Fibroblast of skin of left quadriceps (primary cell): ENCODE results near the gene TRIM67.
A peak's percentile ranks its signal among the peaks of the same experiment; 100 is the strongest.
"Not testable (repeated sequence)": the region's sequence is repeated elsewhere in the genome, so short reads cannot be mapped to it uniquely, and the experiment has no call there.

Experiments
- DNase-seq, 2 experiments: peaks; one replicate each; pipeline ENCODE4 v3.0.0-alpha.2; 2013; ENCODE audit warnings: low read depth in 2 of 2

TRIM67 gene

GRCh38 chr1:231203259-231204057 is 41.6 kb downstream of the TRIM67 start:
- no peak for DNase-seq

DNA sequence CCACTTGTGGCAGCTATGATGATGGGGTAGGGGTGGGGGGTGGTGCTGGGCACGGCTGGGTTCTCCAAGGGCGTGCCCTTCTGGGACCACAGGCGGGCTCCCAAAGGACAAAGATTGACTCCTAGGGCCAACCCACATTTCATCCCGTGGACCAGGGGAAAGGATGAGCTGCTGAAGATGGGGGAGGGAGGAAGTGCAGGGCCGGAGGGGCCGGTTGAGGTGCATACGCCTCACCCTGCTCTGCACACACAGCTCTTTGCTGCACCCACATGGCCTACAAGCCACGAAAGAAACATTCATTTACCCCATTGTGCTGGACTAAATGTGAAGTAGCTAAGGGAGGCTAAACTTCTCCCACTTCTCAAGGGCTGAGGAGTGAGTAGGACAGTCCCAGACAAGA is 45.0 kb downstream of the TRIM67 start:
- no peak for DNase-seq

- DNase-seq = no peak
These were observed 45.6 kb downstream of the TRIM67 start for GRCh38 chr1:231207437-231207836.

DNA sequence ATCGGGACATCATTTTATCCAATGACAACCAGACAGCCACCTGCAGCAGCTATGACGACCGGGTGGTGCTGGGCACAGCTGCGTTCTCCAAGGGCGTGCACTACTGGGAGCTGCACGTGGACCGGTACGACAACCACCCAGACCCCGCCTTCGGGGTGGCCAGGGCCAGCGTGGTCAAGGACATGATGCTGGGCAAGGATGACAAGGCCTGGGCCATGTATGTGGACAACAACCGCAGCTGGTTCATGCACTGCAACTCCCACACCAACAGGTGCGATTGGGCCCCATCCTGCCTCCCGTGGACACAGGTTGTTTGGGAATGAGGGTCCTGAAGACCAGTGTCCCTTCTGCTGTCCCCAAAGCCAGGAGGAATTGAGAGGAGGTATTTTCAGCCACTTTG is 47.1 kb downstream of the TRIM67 start:
- DNase-seq = no peak

GRCh38 chr1:231209531-231209930 is 47.7 kb downstream of the TRIM67 start:
- DNase-seq = no peak

DNA sequence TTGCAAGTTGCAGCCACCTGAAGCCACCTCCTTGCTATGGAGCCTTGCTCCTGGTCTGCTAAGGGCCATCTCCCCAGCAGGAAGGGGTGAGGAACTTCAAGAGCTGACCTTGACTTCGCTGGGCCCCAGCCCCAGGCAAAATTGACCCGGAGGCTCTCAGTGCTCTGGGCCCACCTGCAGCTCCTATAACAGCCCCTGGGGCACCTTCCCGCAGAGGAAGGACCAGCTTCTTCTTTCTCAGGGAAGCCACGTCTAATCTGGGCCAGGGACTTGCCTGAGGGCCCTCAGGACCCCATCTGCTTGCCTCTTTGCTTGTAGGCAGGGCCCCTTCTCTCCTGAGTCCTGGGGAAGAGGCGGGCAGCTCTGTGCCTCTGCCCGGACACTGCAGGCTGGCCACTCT is 48.3 kb downstream of the TRIM67 start:
- no peak for DNase-seq

DNA sequence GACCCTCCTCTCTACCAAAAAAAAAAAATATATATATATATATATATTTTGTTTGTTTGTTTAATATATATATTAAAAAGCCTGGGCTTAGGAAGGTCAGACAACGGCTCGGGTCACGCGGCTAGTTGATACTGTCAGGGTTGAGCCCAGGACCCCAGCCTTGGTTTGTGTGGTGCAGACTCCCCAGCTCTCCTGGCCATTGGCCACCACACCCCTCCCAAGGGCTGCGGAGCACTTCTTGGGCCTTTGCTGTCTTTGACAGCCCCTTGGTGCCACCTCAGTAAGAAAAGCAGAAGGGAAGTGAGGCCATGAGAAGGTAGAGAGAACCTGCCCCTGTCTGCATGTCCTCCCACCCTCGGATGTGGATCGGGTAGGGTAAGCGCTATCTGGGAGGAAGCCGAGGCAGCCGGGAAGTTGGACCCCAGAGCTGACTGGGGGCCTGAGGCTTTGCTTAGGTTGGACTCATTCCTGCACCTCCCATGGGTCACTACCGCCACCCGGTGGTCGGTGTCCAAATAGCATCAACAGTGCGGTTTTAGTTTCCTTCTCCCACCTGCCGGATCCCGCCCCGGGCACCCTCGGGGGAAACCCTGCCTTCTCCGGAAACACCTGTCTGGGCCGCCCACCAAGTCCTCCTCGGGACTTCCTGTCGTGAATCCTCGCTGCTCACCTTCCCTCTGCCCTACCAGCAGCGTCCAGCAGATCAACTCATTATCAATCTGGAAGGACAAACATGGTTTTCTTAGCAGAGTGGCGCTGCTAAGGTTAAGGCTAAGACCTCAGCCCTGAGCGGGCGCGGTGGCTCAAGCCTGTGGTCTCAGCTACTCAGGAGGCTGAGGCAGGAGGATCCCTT is 49.4 kb downstream of the TRIM67 start:
- DNase-seq = peak; percentile 11 to 37

DNA sequence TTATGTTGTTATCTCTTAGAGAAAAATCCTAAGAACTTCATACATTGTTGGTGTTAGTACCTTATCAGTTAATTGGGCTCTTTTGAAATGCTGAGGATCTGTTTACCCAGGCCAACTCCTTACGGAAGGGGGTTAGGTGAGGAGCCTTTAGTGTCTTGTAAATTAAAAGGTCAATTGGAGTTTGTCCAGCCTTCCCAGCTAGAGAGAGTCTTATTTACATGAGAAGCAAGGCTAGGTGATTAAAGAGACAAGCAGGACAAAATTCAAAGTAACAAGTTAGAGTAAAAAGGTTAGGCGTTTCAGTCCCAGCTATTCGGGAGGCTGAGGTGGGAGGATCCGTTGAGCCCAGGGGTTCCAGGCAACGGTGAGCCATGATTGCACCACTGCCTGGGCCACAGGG is 50.4 kb downstream of the TRIM67 start:
- not testable (repeated sequence) for DNase-seq

DNA sequence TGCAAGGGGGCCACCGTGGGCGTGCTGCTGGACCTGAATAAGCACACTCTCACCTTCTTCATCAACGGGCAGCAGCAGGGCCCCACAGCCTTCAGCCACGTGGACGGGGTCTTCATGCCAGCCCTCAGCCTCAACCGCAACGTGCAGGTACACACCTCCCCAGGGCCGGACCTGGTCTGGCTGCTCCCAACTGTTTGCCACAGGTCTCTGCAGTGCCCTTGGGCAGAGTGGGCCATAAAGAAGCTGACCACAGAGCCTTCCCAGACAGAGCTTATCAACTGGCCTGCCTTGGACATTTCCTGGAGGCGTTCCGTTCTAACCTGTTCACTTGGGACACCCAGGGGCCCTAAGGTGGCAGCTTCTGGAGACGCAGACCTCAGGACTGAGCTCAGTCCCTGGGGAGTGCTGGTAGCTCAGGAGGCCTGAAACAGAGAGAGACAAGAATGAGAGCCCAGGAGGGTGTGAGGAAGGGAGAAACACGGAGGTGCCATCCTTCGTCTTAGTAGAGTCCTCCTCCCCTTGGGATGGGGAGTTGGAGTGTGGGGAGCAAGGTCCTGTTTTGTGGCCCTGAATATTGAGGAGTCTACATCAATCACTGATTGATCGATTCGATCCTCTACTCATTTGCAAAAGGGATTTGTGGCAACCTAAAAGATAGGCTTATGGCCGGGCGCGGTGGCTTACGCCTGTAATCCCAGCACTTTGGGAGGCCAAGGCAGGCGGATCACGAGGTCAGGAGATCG is 52.1 kb downstream of the TRIM67 start:
- no peak for DNase-seq

DNA sequence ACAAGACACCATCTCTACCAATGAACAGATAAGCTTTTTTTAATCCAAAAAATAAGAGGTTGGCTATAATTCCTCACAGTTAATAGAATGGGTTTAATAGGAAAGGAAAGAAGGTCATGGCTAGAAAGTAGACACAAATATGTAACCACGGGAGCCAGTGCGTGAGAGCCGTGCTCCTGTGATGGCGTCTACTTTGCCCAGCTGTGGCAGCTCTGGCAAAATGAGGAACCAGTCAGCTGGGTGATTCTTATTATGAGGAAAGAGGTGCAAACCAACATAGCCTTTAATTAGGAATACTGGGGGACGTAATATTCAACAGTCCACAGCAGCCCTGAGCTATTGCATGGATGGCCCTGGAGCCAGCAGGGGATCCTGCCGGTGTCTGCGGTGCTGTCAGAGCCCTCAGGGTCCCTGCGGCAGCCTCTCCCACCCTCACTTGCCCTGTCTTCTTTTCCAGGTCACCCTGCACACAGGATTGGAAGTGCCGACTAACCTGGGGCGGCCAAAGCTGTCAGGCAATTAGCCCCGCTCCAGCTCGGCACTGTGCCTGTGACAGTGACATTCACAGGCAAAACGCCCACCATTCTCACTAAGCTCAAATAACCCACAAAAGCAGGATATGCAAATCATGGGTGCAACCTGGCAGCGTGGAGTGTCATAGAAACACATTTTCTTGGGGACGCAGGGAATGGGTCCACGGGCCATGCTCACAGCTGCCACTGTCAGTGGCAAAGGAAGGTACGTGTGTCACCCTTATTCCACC is 53.2 kb downstream of the TRIM67 start:
- no peak for DNase-seq

- DNase-seq = no peak
These were observed 54.0 kb downstream of the TRIM67 start for GRCh38 chr1:231215681-231216385.

DNA sequence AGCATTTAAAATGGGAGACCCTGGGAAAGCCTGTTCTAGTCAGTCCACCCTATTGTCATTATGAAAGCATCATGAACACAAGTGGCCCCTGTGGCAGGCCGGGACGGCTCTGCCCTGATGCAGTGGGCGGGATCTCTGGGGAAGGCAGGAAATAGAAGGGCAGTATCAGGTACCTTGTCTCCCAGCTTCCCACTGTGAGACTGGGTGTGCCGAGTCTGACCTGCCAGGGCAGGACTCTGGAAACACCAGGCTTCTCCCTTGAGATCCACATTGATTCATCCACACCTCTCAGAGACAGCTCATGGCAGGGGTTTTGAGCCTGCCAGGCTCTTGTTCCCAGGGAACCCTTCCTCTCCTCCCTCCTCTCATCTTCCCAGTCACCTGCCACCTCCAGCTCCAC is 54.6 kb downstream of the TRIM67 start:
- no peak for DNase-seq

DNA sequence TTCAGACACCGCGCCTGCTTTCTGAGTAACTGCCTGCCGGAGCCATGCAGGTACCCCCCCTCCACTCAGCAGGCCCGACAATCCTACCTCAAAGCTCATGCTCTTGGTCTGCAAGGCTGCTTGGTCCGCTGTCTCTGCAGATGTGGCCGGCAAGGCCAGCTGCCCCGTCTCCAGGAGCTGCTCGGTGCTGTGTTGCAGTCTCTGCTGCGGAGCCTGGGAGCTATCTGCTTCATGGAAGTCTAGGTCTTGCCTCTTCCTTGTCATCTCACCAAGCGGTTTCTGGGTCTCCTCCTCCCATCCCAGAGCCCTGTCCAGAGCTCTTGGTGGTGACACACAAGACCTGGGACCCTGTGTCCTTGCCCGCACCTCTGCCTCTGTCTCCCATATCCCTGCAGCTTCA is 55.2 kb downstream of the TRIM67 start:
- DNase-seq = no peak

DNA sequence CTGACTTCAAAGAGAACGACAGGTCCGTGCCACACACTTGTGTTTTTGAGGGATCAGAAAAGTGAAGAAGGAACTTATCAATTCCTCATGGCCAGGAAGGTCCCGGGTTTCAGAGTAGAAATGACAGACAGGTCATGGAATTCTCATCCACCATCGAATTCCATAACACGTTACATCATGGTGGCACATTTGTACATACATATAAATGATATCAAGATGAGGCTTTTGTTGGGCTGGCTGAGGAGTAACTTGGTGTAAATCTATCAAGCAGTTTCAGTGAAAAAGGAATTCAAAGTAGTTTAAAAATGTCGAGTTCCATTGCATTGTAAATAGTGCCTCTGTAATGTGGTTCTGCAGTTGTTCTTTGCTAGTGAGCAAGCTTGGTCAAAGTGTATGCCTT is 56.2 kb downstream of the TRIM67 start:
- no peak for DNase-seq

DNA sequence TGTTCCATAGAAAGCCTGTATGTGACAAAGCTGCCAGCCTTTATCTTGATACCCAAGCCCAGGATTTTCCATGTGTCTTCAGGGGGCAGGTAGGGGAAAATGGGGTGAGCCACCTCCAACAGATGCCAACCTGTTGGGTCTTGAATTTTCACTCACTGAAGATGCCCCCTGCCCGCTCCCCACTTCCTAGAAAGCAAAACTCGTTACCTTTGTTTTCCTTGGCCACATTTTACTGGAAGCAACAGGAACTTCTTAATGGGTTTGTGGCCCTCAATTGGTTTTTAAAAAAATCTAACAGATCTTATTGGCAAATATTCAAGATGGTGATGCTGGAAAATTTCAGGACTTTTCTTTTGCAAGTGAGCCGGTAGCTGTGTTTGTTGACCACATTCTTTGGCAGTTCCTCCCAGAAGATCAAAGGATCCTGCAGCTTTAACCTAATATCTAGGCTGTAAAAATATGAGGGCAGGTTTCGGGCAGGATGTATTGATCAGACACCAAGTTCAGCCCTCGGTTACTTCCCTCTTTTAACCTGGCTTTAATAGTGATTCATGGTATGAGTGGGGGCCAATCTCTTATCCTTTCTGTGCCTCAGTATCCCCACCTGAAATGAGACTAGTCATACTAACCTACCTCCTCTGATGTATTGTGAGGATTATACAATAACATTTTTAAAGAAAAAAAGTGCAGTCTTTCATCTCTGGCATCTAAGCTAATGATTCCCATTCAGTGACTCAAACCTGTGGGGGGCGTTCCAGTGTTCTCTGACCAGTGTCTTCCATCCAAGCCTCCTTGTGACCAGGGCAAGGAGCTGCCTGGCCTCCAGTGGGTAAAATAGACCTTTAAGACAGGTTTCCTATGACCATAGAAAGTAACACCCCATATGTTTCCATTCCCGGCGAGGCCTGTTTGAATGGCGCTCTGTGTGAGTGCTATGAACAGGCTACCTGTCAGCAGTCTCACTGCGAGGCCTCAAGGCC is 57.9 kb downstream of the TRIM67 start:
- no peak for DNase-seq

DNA sequence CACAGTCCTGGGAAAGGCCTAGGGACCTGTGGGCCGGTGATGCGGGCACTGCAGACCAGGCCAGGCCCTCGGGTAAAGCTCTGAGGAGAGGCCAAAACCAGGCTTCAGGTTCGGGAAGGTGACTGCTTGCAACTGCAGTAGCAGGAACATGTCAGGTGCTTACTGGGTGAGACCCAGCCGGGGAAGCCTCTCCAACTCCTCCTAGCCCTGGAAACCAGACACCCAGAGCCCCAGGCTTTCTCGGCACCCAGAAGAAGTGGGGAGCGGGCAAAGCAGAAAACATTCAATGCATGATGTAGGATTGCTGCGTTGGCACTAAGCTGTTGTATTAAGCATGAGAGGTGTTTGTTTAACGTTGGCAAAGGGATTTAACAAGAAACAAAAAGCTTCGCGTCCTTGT is 58.9 kb downstream of the TRIM67 start:
- no peak for DNase-seq

- no peak for DNase-seq
These were observed 64.3 kb downstream of the TRIM67 start for GRCh38 chr1:231226156-231226555.

GRCh38 chr1:231231511-231231910 is 69.7 kb downstream of the TRIM67 start:
- DNase-seq = no peak

- no peak for DNase-seq
These were observed 71.2 kb downstream of the TRIM67 start for GRCh38 chr1:231232870-231233734.
